Frontal cortex (tissue), 4 donors: ENCODE data around the gene COPS4. TPM values are rescaled to one million over a fixed set of nuclear protein-coding genes. Genes with fewer than 3 reads are reported as not detected.
"Not testable (repeated sequence)": the region's sequence is repeated elsewhere in the genome, so short reads cannot be mapped to it uniquely, and the experiment has no call there.

Experiments
- DNase-seq, 2 donors: peaks; one replicate each; pipeline ENCODE4 v3.0.0; 2012; ENCODE audit warnings: low spot score in 2 of 2
- FAIRE-seq: peaks from 2 replicates; lab custom pipeline; 2012; peaks lifted over from hg19 to GRCh38; lab: Jason Lieb, UNC
- total RNA-seq: library from RNA; depleted of rRNA; stranded (reverse); fragments of >200 nt; gene quantifications from one replicate; pipeline ENCODE4 v1.2.3, GENCODE V29; 2014
- donor health status: control.
- donor health status: control.
- donor health status: control.

Gene COPS4
- total RNA-seq, 1 donor from 2014 or later = 141 TPM

GRCh38 chr4:83022724-83023450 lies 12.1 kb upstream of the COPS4 start:
- FAIRE-seq = no peak
- no peak for DNase-seq

- not testable (repeated sequence) for FAIRE-seq, DNase-seq
These were observed 11.4 kb upstream of the COPS4 start for GRCh38 chr4:83023599-83023998.

- no peak for FAIRE-seq
- no peak for DNase-seq
These were observed 10.8 kb upstream of the COPS4 start for GRCh38 chr4:83024233-83024632.

GRCh38 chr4:83025563-83025962 lies 9.4 kb upstream of the COPS4 start:
- DNase-seq = no peak
- no peak for FAIRE-seq

- FAIRE-seq (no peak), DNase-seq (no peak)
These were observed 6.0 kb upstream of the COPS4 start for GRCh38 chr4:83028976-83029375.

- FAIRE-seq = no peak
These were observed 5.3 kb upstream of the COPS4 start for GRCh38 chr4:83029688-83030087.

GRCh38 chr4:83036991-83037665 lies 2.1 kb downstream of the COPS4 start:
- FAIRE-seq = no peak
- DNase-seq = no peak

More at GRCh38 chr4:83029688-83030087, 5.3 kb upstream of the COPS4 start:
- DNase-seq = no peak

- DNase-seq (no peak), FAIRE-seq (no peak)
These were observed 5.3 kb downstream of the COPS4 start for GRCh38 chr4:83040269-83040668.

GRCh38 chr4:83043157-83043556 lies 8.2 kb downstream of the COPS4 start:
- not testable (repeated sequence) for DNase-seq, FAIRE-seq

GRCh38 chr4:83043801-83044407 lies 8.9 kb downstream of the COPS4 start:
- FAIRE-seq (no peak), DNase-seq (no peak)

GRCh38 chr4:83046693-83047473 lies 11.9 kb downstream of the COPS4 start:
- DNase-seq (no peak), FAIRE-seq (no peak)

GRCh38 chr4:83048781-83049180 lies 13.8 kb downstream of the COPS4 start:
- not testable (repeated sequence) for FAIRE-seq, DNase-seq

GRCh38 chr4:83054928-83055327 lies 19.9 kb downstream of the COPS4 start:
- FAIRE-seq = no peak
- DNase-seq = no peak

GRCh38 chr4:83062739-83063138 lies 27.8 kb downstream of the COPS4 start:
- DNase-seq (no peak), FAIRE-seq (no peak)

- DNase-seq = no peak
- FAIRE-seq = no peak
These were observed 30.3 kb downstream of the COPS4 start for GRCh38 chr4:83065266-83065665.

GRCh38 chr4:83067058-83067639 lies 32.2 kb downstream of the COPS4 start:
- FAIRE-seq = no peak

GRCh38 chr4:83071116-83071515 lies 36.1 kb downstream of the COPS4 start:
- DNase-seq (no peak), FAIRE-seq (no peak)

More at GRCh38 chr4:83067058-83067639, 32.2 kb downstream of the COPS4 start:
- no peak for DNase-seq

GRCh38 chr4:83074086-83074704 lies 39.2 kb downstream of the COPS4 start:
- no peak for FAIRE-seq
- DNase-seq = peak in 1 of 2 donors; percentile 53

- not testable (repeated sequence) for FAIRE-seq, DNase-seq
These were observed 39.8 kb downstream of the COPS4 start for GRCh38 chr4:83074783-83075182.
